Endothelial cell of umbilical vein (primary cell): Measurements from ENCODE around the gene SASH3. TPM values are rescaled to one million over a fixed set of nuclear protein-coding genes. Genes with fewer than 3 reads are reported as not detected.

Source experiments
- BruUV-seq: library from RNA; stranded (reverse); fragments of 400-500 nt; replicated peaks from 2 replicates; lab custom pipeline; 2021; lab: Mats Ljungman, UMichigan
- CTCF ChIA-PET: fragments of 300-600, 350-600 bp; sonication (Branson Sonifier 250); formaldehyde crosslinking; loops from one replicate; lab custom pipeline; 2021; ENCODE audit warnings: antibody characterized with exemption, inconsistent platforms; lab: Charles Lee
- POLR2A ChIA-PET: fragments of 300-600, 350-600 bp; sonication (Branson Sonifier 250); formaldehyde crosslinking; loops from one replicate; lab custom pipeline; 2021; ENCODE audit warnings: antibody characterized with exemption, inconsistent platforms; lab: Charles Lee
- DNase-seq: peaks from one replicate; pipeline ENCODE4 v3.0.0-alpha.2; 2011; ENCODE audit warnings: low read depth, low spot score
- FAIRE-seq: peaks from 2 replicates; lab custom pipeline; 2011; peaks lifted over from hg19 to GRCh38; lab: Jason Lieb, UNC
- H2AFZ ChIP-seq: 2 replicates; pipeline ENCODE4 v1.6.0; 2012; ENCODE audit warnings: low read depth, low read length, control low read depth, inconsistent platforms
- H3K27ac ChIP-seq: 2 replicates; pipeline ENCODE4 v1.5.1; 2011; ENCODE audit warnings: low read depth, mild to moderate bottlenecking, control low read depth, low read length, moderate library complexity; ENCODE audit not compliant: insufficient read depth
- H3K27me3 ChIP-seq, 2 experiments: 2 replicates each; pipeline versions ENCODE4 v1.6.0 to v1.6.1; 2011; ENCODE audit warnings: low read length in 2 of 2, mixed read lengths in 1 of 2; ENCODE audit not compliant: control insufficient read depth in 2 of 2, insufficient read depth in 2 of 2
- H3K36me3 ChIP-seq, 2 experiments: 2 replicates in 1 of 2; 3 replicates in 1 of 2; pipeline ENCODE4 v1.5.1; 2011; ENCODE audit warnings: low read length in 2 of 2, mild to moderate bottlenecking in 1 of 2, moderate library complexity in 1 of 2; ENCODE audit not compliant: control insufficient read depth in 2 of 2, insufficient read depth in 2 of 2; ENCODE audit errors: extremely low read depth in 1 of 2
- H3K4me1 ChIP-seq: 3 replicates; pipeline ENCODE4 v1.5.1; 2011; ENCODE audit warnings: mild to moderate bottlenecking, low read length; ENCODE audit not compliant: control insufficient read depth, insufficient read depth; ENCODE audit errors: extremely low read depth
- H3K4me2 ChIP-seq: 2 replicates; pipeline ENCODE4 v1.6.1; 2011; ENCODE audit warnings: low read length, control low read depth, mixed read lengths; ENCODE audit not compliant: insufficient read depth
- H3K4me3 ChIP-seq, 3 experiments: fragments of 200-600 bp in 1 of 3; sonication (generic), shearing (Covaris generic) in 1 of 3; replicated peaks in 1 of 3; 2 replicates each; pipeline ENCODE4 v1.5.1; 2011 to 2016; ENCODE audit warnings: control low read depth in 3 of 3, low read length in 3 of 3, mild to moderate bottlenecking in 2 of 3, inconsistent platforms in 1 of 3, low read depth in 1 of 3, moderate library complexity in 1 of 3; ENCODE audit not compliant: insufficient read depth in 1 of 3
- H3K79me2 ChIP-seq: 2 replicates; pipeline ENCODE4 v1.6.0; 2012; ENCODE audit warnings: low read length, inconsistent platforms; ENCODE audit not compliant: control insufficient read depth, insufficient read depth
- H3K9ac ChIP-seq: replicated peaks from 2 replicates; pipeline ENCODE3; 2011; ENCODE audit warnings: low read length, control low read depth; ENCODE audit not compliant: insufficient read depth; ENCODE audit errors: extremely low read depth
- H3K9me1 ChIP-seq: replicated peaks from 3 replicates; pipeline ENCODE4 v1.6.0; 2011; ENCODE audit warnings: mild to moderate bottlenecking, low read length; ENCODE audit not compliant: control insufficient read depth, insufficient read depth; ENCODE audit errors: extremely low read depth
- H3K9me3 ChIP-seq: replicated peaks from 2 replicates; pipeline ENCODE4 v1.5.1; 2012; ENCODE audit warnings: low read length, inconsistent platforms; ENCODE audit not compliant: control insufficient read depth, insufficient read depth
- H4K20me1 ChIP-seq: replicated peaks from 2 replicates; pipeline ENCODE3; 2011; ENCODE audit warnings: mild to moderate bottlenecking, low read length; ENCODE audit not compliant: control insufficient read depth, insufficient read depth; ENCODE audit errors: extremely low read depth
- EZH2 ChIP-seq: IDR thresholded peaks from 2 replicates; pipeline ENCODE4 v1.6.1; 2012; ENCODE audit warnings: borderline replicate concordance, low read depth, mild to moderate bottlenecking, moderate library complexity, low read length, inconsistent platforms; ENCODE audit not compliant: severe bottlenecking
- FOS ChIP-seq: IDR thresholded peaks from 2 replicates; pipeline ENCODE4 v1.6.1; 2011; ENCODE audit warnings: mild to moderate bottlenecking, low read length, moderate library complexity, borderline replicate concordance; ENCODE audit not compliant: insufficient read depth
- GATA2 ChIP-seq: IDR thresholded peaks from 2 replicates; pipeline ENCODE4 v1.7.0; 2011; ENCODE audit warnings: low read depth, mild to moderate bottlenecking, moderate library complexity, mixed read lengths, low read length; ENCODE audit not compliant: insufficient read length, insufficient read depth
- JUN ChIP-seq: IDR thresholded peaks from 2 replicates; pipeline ENCODE4 v1.6.1; 2011; ENCODE audit warnings: borderline replicate concordance, low read depth; ENCODE audit not compliant: insufficient read length, insufficient read depth
- MAX ChIP-seq: IDR thresholded peaks from 2 replicates; pipeline ENCODE4 v1.6.1; 2011; ENCODE audit not compliant: insufficient read depth, insufficient read length
- MYC ChIP-seq: IDR thresholded peaks from one replicate; pipeline ENCODE4 v1.6.1; 2011; ENCODE audit warnings: mild to moderate bottlenecking, low read depth, low read length
- POLR2A ChIP-seq: IDR thresholded peaks from 2 replicates; pipeline ENCODE4 v1.6.1; 2012; ENCODE audit warnings: low read depth, mild to moderate bottlenecking, control low read depth, low read length
- POLR2AphosphoS5 ChIP-seq: IDR thresholded peaks from 2 replicates; pipeline ENCODE4 v1.6.1; 2012; ENCODE audit warnings: low read depth, mild to moderate bottlenecking, control low read depth, low read length, moderate library complexity; ENCODE audit not compliant: insufficient read depth
- dilution Hi-C: fragments of 300-500 bp; cut with MboI; formaldehyde crosslinking; loops from one replicate; pipeline ENCODE4 v1.15.0; 2019; ENCODE audit warnings: low sequenced_read_pairs; ENCODE audit not compliant: extremely low pct_ligation_motif_present
- intact Hi-C: fragments of 100-400 bp; cut with micrococcal nuclease; formaldehyde crosslinking; loops from one replicate; pipeline ENCODE4 v1.10.0; 2022
- polyA plus RNA-seq, 4 experiments: library from polyadenylated mRNA; depleted of rRNA in 3 of 4; stranded (reverse) in 3 of 4; unstranded in 1 of 4; fragments of >200 nt; gene quantifications; 2 replicates each; pipeline versions ENCODE4 v1.2.1 to v1.2.3, GENCODE V29; 2011 to 2012; ENCODE audit warnings: missing spikeins in 1 of 4
- total RNA-seq: library from RNA; stranded (reverse); gene quantifications from 2 replicates; pipeline ENCODE4 v1.2.3, GENCODE V29; 2021
- TF ChIP-seq, protein P1 (sequence below), 2 donors: IDR thresholded peaks; 1 replicate in 1 of 2; 2 replicates in 1 of 2; pipeline ENCODE4 v1.5.1; 2011; ENCODE audit warnings: low read length in 2 of 2, mild to moderate bottlenecking in 2 of 2, moderate library complexity in 2 of 2, control low read depth in 1 of 2, inconsistent platforms in 1 of 2, low read depth in 1 of 2; ENCODE audit not compliant: insufficient read depth in 1 of 2; ENCODE audit errors: extremely low read depth in 1 of 2

The SASH3 gene
- total and polyA plus RNA-seq, 2 donors (not counting 3 experiments of a cell fraction or from before 2014, with no cell fraction given), result not detected

DNA sequence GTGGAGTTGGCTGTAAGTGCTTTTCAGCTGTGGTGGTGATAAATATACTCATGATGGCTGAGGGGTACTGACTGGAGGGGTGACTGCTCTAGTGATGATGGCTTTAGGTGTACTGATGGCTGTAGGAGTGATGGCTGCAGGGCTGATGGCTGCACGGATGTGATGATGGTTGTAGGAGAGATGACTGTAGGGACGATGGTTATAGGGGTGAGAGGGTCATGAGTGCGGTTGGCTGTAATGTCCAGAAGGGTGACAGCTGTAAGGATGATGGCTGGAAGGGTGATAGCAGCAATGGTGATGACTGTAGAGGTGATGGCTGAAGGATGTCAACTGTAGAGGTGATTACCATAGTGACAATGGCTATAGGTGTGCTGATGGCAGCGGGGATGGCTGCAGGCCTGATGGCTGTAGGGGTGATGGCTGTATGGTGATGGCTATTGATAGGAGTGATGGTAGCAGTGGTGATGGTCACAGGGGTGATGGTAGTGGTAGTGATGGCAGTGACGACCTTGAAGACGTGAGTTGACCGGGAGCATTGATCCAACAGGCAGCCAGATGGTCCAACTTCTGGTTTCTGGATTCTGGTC, 570 bp upstream of the SASH3 start:
- no peak for TF ChIP-seq EZH2
- TF ChIP-seq POLR2AphosphoS5, result no peak
- CTCF ChIA-PET, result no interaction called here
- no peak overlapping the region for H2AFZ ChIP-seq

GRCh38 chrX:129780441-129781105, 824 bp downstream of the SASH3 start:
- Histone ChIP-seq H3K4me1 (peaks cover 14% of the 10 kb centered on the region), H3K36me3 (no peaks in the 10 kb centered on the region), H3K9me1 (no peaks in the 10 kb centered on the region), H4K20me1 (no peaks in the 10 kb centered on the region), H2AFZ (no peak overlapping the region), H3K79me2 (no peaks in the 10 kb centered on the region), H3K4me3 (no peak overlapping the region), H3K9ac (no peak overlapping the region), H3K27me3 (no peaks in the 10 kb centered on the region), H3K27ac (no peak overlapping the region), H3K9me3 (no peaks in the 10 kb centered on the region), H3K4me2 (no peak overlapping the region)
- no TSS peak for BruUV-seq
- TF ChIP-seq JUN (no peak), GATA2 (no peak), EZH2 (no peak), POLR2AphosphoS5 (no peak), FOS (no peak), MAX (no peak), MYC (no peak), POLR2A (no peak)
- TF ChIP-seq, protein P1, sequence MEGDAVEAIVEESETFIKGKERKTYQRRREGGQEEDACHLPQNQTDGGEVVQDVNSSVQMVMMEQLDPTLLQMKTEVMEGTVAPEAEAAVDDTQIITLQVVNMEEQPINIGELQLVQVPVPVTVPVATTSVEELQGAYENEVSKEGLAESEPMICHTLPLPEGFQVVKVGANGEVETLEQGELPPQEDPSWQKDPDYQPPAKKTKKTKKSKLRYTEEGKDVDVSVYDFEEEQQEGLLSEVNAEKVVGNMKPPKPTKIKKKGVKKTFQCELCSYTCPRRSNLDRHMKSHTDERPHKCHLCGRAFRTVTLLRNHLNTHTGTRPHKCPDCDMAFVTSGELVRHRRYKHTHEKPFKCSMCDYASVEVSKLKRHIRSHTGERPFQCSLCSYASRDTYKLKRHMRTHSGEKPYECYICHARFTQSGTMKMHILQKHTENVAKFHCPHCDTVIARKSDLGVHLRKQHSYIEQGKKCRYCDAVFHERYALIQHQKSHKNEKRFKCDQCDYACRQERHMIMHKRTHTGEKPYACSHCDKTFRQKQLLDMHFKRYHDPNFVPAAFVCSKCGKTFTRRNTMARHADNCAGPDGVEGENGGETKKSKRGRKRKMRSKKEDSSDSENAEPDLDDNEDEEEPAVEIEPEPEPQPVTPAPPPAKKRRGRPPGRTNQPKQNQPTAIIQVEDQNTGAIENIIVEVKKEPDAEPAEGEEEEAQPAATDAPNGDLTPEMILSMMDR (IDR thresholded peaks at IDR 0.05; ENCODE audit: extremely low read depth in 1 of 2, insufficient read depth in 1 of 2, low read depth in 1 of 2, low read length in 2 of 2), result no peak
- DNase-seq (no peak), FAIRE-seq (no peak)
- POLR2A ChIA-PET, result no interaction called here
- CTCF ChIA-PET, result interaction anchor here (0.8 kb wide), 1 partner anchor 25 kb away, joined by 3 read pairs; no protein-coding TSS in a partner anchor
- intact Hi-C loops (no loop called here), dilution Hi-C loops (no loop called here)

More for the DNA sequence above, 570 bp upstream of the SASH3 start:
- POLR2A ChIA-PET, result no interaction called here
- BruUV-seq, result no TSS peak
- Histone ChIP-seq H3K4me3 (no peak overlapping the region), H3K9me1 (no peaks in the 10 kb centered on the region), H3K9me3 (no peaks in the 10 kb centered on the region), H3K4me2 (no peak overlapping the region), H3K4me1 (peaks cover 14% of the 10 kb centered on the region), H3K9ac (no peak overlapping the region), H4K20me1 (no peaks in the 10 kb centered on the region), H3K79me2 (no peaks in the 10 kb centered on the region), H3K27ac (no peak overlapping the region), H3K36me3 (no peaks in the 10 kb centered on the region), H3K27me3 (no peaks in the 10 kb centered on the region)
- dilution Hi-C loops, result no loop called here
- DNase-seq, result no peak
- intact Hi-C loops, result no loop called here
- no peak for FAIRE-seq
